ENCODE results near the gene PRPSAP2. TPM values are rescaled to one million over a fixed set of nuclear protein-coding genes. Genes with fewer than 3 reads are reported as not detected.

Gene PRPSAP2
- total RNA-seq, 1 experiment from 2014 or later: 37.8 TPM

GRCh38 chr17:18855831-18856569 lies 1.9 kb upstream of the PRPSAP2 start (continued):
- TF ChIP-seq ATF3 (IDR thresholded peaks at IDR 0.05) (no peak), POLR2AphosphoS5 (IDR thresholded peaks at IDR 0.05; ENCODE audit: low read depth, low read length) (peak; percentile 86)

GRCh38 chr17:18856570-18856915 lies 1.4 kb upstream of the PRPSAP2 start:
- H3K27ac ChIP-seq (ENCODE audit: low read depth, low read length): peak overlapping the region; percentile 20; the same call in 1 of the 2 replicates
- H4K20me1 ChIP-seq (ENCODE audit: insufficient read depth): no peaks in the 10 kb centered on the region
- H3K9ac ChIP-seq (ENCODE audit: low read length): peak overlapping the region; percentile 57
- TF ChIP-seq REST (IDR thresholded peaks at IDR 0.05; ENCODE audit: low read depth) (no peak), CBX3 (IDR thresholded peaks at IDR 0.05; ENCODE audit: low read depth) (peak; percentile 2; the same call in 1 of the 2 replicates)
- no peaks in the 10 kb centered on the region for H3K9me3 ChIP-seq (ENCODE audit: control insufficient read depth in 1 of 2, insufficient read depth in 1 of 2, low read depth in 1 of 2, low read length in 2 of 2)
- no peak for DNase-seq (ENCODE audit: low read depth, low spot score)
- H3K4me1 ChIP-seq (ENCODE audit: control insufficient read depth in 1 of 2, insufficient read depth in 2 of 2, low read length in 2 of 2): peaks cover 15 to 34% of the 10 kb centered on the region in 2 experiments; a peak in 3 of 4 replicates
- ChIA-PET CTCF (no interaction called here), RAD21 (ENCODE audit: low non-redundant PET in 1 of 2, low total read pairs in 2 of 2, uncharacterized antibody in 2 of 2, unreplicated experiment in 2 of 2) (no interaction called here), POLR2A (no interaction called here)
- no peaks in the 10 kb centered on the region for H3K36me3 ChIP-seq (ENCODE audit: control insufficient read depth in 1 of 2, insufficient read depth in 2 of 2, low read length in 2 of 2)
- H3K4me2 ChIP-seq (ENCODE audit: low read length): peak overlapping the region; percentile 88
- no peaks in the 10 kb centered on the region for H3K9me2 ChIP-seq (ENCODE audit: insufficient read depth)
- peaks cover 27% of the 10 kb centered on the region for H3K79me2 ChIP-seq (ENCODE audit: insufficient read depth, low read length)
- H3K4me3 ChIP-seq (replicated peaks in 1 of 2; ENCODE audit: low read depth in 1 of 2, low read length in 2 of 2): peak overlapping the region; percentile 72 to 86
- no TSS peak for BruUV-seq (replicated peaks)
- no peaks in the 10 kb centered on the region for H3K27me3 ChIP-seq (ENCODE audit: insufficient read depth, low read length)
- intact Hi-C loops (cut with micrococcal nuclease): no loop called here
- no peak for ATAC-seq
- peak overlapping the region; percentile 19 for H2AFZ ChIP-seq (ENCODE audit: low read depth, low read length, poor library complexity, severe bottlenecking)

Data from HCT116 (cell line).